ENCODE data around the gene PANK1. TPM values are rescaled to one million over a fixed set of nuclear protein-coding genes. Genes with fewer than 3 reads are reported as not detected.

PANK1 gene
- polyA plus RNA-seq, 4 donors, result 13.1 to 27.7 (median 21.4) TPM

DNA sequence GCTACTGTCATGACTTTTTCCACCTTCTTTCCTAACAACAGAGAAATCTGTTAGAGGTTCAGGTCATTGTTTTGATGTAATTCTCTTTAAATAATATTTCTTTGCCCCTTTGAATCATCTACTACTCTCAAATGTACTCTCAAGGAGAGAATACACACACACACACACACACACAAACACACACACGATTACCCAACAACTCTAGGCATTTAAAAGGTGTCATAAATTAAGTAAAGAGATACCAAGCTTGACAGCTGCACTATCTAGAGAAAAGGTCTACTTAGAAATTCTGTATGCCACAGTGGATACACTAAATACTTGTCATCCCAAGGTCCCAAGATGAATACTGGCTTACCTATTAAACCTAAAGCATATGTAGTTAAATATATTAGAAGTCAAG is 4.8 kb downstream of the PANK1 start:
- Histone ChIP-seq H3K36me3 (ENCODE audit: control insufficient read depth in 3 of 3, insufficient read depth in 2 of 3, low read depth in 1 of 3, low read length in 3 of 3) (peaks cover 0 to 17% (median 0%) of the 10 kb centered on the region in 3 donors), H3K27ac (ENCODE audit: low read depth in 1 of 3, low read length in 2 of 3) (no peak overlapping the region), H3K4me1 (ENCODE audit: control insufficient read depth in 3 of 3, insufficient read depth in 2 of 3, low read depth in 1 of 3, low read length in 2 of 3) (peaks cover 0 to 24% (median 0%) of the 10 kb centered on the region in 3 donors), H3K4me3 (ENCODE audit: low read depth in 1 of 3, low read length in 3 of 3) (no peak overlapping the region), H3K27me3 (ENCODE audit: control insufficient read depth in 3 of 3, insufficient read depth in 3 of 3, low read length in 3 of 3) (no peaks in the 10 kb centered on the region), H3K9me3 (ENCODE audit: control insufficient read depth in 2 of 2, insufficient read depth in 1 of 2, low read depth in 1 of 2, low read length in 1 of 2) (no peaks in the 10 kb centered on the region)
- peak in 1 of 2 donors; percentile 71 for DNase-seq
- no peak for FAIRE-seq
- 17 to 60% (median 30%) methylated on average over 1 of the region's 1 CpG for WGBS, 3 donors

DNA sequence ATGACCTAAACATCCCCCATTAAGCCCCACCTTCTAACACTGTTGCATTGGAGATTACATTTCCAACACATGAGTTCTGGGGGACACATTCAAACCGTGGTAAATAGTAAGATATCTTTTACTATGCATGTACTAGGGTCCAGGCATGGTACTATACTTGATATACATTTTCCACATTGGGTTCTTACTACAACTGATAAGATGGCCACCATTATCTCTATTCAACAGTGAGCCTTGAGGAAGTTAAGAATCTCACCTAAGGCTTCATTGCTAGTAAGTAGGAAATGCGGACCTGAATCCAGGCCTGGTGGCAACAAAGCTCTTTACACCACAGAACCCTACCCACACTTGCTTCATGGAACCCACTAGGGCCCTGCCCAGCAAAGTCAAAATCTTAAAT is 5.7 kb downstream of the PANK1 start:
- peaks cover 0 to 17% (median 0%) of the 10 kb centered on the region in 3 donors for H3K36me3 ChIP-seq (ENCODE audit: control insufficient read depth in 3 of 3, insufficient read depth in 2 of 3, low read depth in 1 of 3, low read length in 3 of 3)
- no peaks in the 10 kb centered on the region for H3K27me3 ChIP-seq (ENCODE audit: control insufficient read depth in 3 of 3, insufficient read depth in 3 of 3, low read length in 3 of 3)
- H3K9me3 ChIP-seq (ENCODE audit: control insufficient read depth in 2 of 2, insufficient read depth in 1 of 2, low read depth in 1 of 2, low read length in 1 of 2), result no peaks in the 10 kb centered on the region
- peaks cover 0 to 24% (median under 1%) of the 10 kb centered on the region in 3 donors for H3K4me1 ChIP-seq (ENCODE audit: control insufficient read depth in 3 of 3, insufficient read depth in 2 of 3, low read depth in 1 of 3, low read length in 2 of 3)
- H3K4me3 ChIP-seq (ENCODE audit: low read depth in 1 of 3, low read length in 3 of 3), result no peak overlapping the region
- WGBS, 3 donors, result 92 to 97% (median 97%) methylated on average over 2 of the region's 2 CpGs
- no peak overlapping the region for H3K27ac ChIP-seq (ENCODE audit: low read depth in 1 of 3, low read length in 2 of 3)
- DNase-seq (no peak), FAIRE-seq (no peak)

DNA sequence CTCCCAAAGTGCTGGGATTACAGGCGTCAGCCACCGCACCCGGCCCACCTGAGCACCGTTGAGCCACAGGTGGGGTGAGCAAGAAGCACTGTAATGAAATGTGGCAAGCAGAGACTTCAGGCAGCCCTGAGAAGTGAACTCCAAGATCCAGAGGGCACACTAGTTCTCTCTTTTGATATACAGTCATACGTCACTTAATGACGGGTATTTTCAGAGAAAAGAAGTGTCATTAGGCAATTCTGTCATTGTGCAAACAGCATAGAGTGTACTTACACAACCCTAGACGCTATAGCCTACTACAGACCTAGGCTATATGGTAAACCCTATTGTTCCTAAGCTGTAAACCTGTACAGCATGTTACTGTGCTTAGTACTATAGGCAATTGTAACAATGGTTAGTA is 7.9 kb downstream of the PANK1 start:
- FAIRE-seq, result no peak

DNA sequence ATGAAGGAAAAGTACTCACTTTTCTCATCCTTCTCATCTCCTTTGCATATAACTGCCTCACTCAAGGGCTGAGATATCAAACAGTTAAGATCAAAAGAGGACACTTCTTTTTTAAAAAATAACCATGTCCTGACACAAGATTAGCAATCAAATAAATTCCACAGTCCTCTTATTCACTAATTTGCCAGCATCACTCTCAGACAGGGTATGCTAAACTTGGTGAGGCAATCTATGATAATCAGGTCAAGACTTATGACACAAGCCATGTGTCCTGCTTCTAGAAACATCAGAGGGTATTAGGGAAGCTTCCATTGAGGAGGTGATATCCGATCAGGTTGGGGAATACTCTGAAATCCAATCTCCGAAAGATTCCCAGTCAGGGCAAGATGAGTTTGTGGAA is 10.4 kb downstream of the PANK1 start:
- Histone ChIP-seq H3K4me1 (ENCODE audit: control insufficient read depth in 3 of 3, insufficient read depth in 2 of 3, low read depth in 1 of 3, low read length in 2 of 3) (peaks cover 0 to 23% (median 7%) of the 10 kb centered on the region in 3 donors), H3K4me3 (ENCODE audit: low read depth in 1 of 3, low read length in 3 of 3) (no peak overlapping the region), H3K27me3 (ENCODE audit: control insufficient read depth in 3 of 3, insufficient read depth in 3 of 3, low read length in 3 of 3) (no peaks in the 10 kb centered on the region), H3K9me3 (ENCODE audit: control insufficient read depth in 2 of 2, insufficient read depth in 1 of 2, low read depth in 1 of 2, low read length in 1 of 2) (no peaks in the 10 kb centered on the region), H3K36me3 (ENCODE audit: control insufficient read depth in 3 of 3, insufficient read depth in 2 of 3, low read depth in 1 of 3, low read length in 3 of 3) (peaks cover 0 to 20% (median 2%) of the 10 kb centered on the region in 3 donors), H3K27ac (ENCODE audit: low read depth in 1 of 3, low read length in 2 of 3) (no peak overlapping the region)
- 97 to 100% (median 98%) methylated on average over 2 of the region's 2 CpGs for WGBS, 3 donors
- FAIRE-seq (no peak), DNase-seq (no peak)

More for the DNA sequence above, 7.9 kb downstream of the PANK1 start:
- no peak overlapping the region for H3K27ac ChIP-seq (ENCODE audit: low read depth in 1 of 3, low read length in 2 of 3)
- no peaks in the 10 kb centered on the region for H3K27me3 ChIP-seq (ENCODE audit: control insufficient read depth in 3 of 3, insufficient read depth in 3 of 3, low read length in 3 of 3)
- WGBS, 3 donors, result 94 to 98% (median 97%) methylated on average over 7 of the region's 7 CpGs
- no peak overlapping the region for H3K4me3 ChIP-seq (ENCODE audit: low read depth in 1 of 3, low read length in 3 of 3)
- no peaks in the 10 kb centered on the region for H3K9me3 ChIP-seq (ENCODE audit: control insufficient read depth in 2 of 2, insufficient read depth in 1 of 2, low read depth in 1 of 2, low read length in 1 of 2)
- DNase-seq, result peak in 1 of 2 donors; percentile 23
- peaks cover 0 to 35% (median 7%) of the 10 kb centered on the region in 3 donors for H3K4me1 ChIP-seq (ENCODE audit: control insufficient read depth in 3 of 3, insufficient read depth in 2 of 3, low read depth in 1 of 3, low read length in 2 of 3)
- H3K36me3 ChIP-seq (ENCODE audit: control insufficient read depth in 3 of 3, insufficient read depth in 2 of 3, low read depth in 1 of 3, low read length in 3 of 3), result peaks cover 0 to 20% (median 2%) of the 10 kb centered on the region in 3 donors

DNA sequence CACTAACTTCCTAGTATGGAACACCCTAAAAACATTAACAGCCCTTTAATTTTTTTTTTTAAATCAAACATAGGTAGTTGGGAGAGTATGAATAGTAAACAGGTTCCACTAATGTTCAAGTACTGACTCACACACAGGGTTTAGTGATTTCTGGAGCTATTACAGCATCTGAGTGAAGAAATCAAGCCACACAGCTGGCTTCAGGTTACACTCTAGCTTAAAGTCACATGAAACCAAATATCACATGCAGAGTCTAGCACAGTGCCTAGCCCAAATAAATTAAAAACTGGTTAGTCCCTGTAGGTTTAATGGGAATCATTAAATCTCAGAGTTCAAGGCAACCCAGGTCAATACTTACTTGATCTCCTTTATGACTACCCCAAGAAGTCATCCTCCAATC is 11.6 kb downstream of the PANK1 start:
- FAIRE-seq (no peak), DNase-seq (peak in 1 of 2 donors; percentile 24)
- Histone ChIP-seq H3K4me1 (ENCODE audit: control insufficient read depth in 3 of 3, insufficient read depth in 2 of 3, low read depth in 1 of 3, low read length in 2 of 3) (peaks cover 0 to 23% (median 7%) of the 10 kb centered on the region in 3 donors), H3K9me3 (ENCODE audit: control insufficient read depth in 2 of 2, insufficient read depth in 1 of 2, low read depth in 1 of 2, low read length in 1 of 2) (no peaks in the 10 kb centered on the region), H3K4me3 (ENCODE audit: low read depth in 1 of 3, low read length in 3 of 3) (no peak overlapping the region), H3K36me3 (ENCODE audit: control insufficient read depth in 3 of 3, insufficient read depth in 2 of 3, low read depth in 1 of 3, low read length in 3 of 3) (peaks cover 0 to 18% (median 2%) of the 10 kb centered on the region in 3 donors), H3K27ac (ENCODE audit: low read depth in 1 of 3, low read length in 2 of 3) (peak overlapping the region in 2 of 3 donors; percentile 4 to 77), H3K27me3 (ENCODE audit: control insufficient read depth in 3 of 3, insufficient read depth in 3 of 3, low read length in 3 of 3) (no peaks in the 10 kb centered on the region)

DNA sequence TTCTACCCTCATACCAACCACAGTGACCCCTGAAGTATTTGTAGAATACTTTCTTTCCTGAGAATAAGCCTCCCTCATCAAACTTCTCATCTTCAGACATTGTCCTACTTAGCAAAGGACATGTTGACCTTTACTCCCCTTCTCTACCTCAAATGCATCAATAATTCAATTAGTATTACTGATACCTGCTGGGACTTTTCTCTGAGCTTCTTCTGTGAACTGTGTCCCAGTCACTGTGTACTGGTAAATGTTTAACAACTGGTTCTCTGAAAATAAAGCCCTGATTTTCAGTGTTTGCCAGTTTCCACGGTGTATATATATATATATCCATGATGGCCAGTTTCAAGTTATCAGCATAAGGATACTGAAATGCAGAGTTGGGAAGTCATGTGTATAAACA is 12.2 kb downstream of the PANK1 start:
- peak; percentile 33 to 55 for DNase-seq
- no peak overlapping the region for H3K4me3 ChIP-seq (ENCODE audit: low read depth in 1 of 3, low read length in 3 of 3)
- no peaks in the 10 kb centered on the region for H3K27me3 ChIP-seq (ENCODE audit: control insufficient read depth in 3 of 3, insufficient read depth in 3 of 3, low read length in 3 of 3)
- no peak for FAIRE-seq
- peak overlapping the region in 1 of 3 donors; percentile 77 for H3K27ac ChIP-seq (ENCODE audit: low read depth in 1 of 3, low read length in 2 of 3)
- H3K36me3 ChIP-seq (ENCODE audit: control insufficient read depth in 3 of 3, insufficient read depth in 2 of 3, low read depth in 1 of 3, low read length in 3 of 3), result peaks cover 0 to 15% (median 2%) of the 10 kb centered on the region in 3 donors
- peaks cover 0 to 23% (median 7%) of the 10 kb centered on the region in 3 donors for H3K4me1 ChIP-seq (ENCODE audit: control insufficient read depth in 3 of 3, insufficient read depth in 2 of 3, low read depth in 1 of 3, low read length in 2 of 3)
- WGBS, 3 donors, result 16 to 64% (median 34%) methylated on average over 1 of the region's 1 CpG
- no peaks in the 10 kb centered on the region for H3K9me3 ChIP-seq (ENCODE audit: control insufficient read depth in 2 of 2, insufficient read depth in 1 of 2, low read depth in 1 of 2, low read length in 1 of 2)

DNA sequence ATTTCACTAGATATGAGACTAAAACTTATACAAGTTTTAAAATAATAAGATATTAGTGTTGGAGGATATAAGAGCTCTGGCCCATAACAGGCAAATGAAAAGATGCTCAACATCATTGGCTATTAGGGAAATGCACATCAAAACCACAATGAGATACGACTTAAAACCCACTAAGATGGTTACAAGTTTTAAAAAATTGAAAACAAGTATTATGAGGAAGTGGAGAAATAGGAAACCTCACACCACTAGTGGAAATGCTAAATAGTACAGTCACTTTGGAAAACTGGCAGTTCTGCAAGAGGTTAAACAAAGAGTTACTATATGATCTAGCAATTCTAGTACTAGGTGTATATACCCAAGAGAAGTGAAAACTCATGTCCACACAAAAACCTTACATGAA is 17.2 kb downstream of the PANK1 start:
- Histone ChIP-seq H3K9me3 (ENCODE audit: control insufficient read depth in 2 of 2, insufficient read depth in 1 of 2, low read depth in 1 of 2, low read length in 1 of 2) (no peaks in the 10 kb centered on the region), H3K4me1 (ENCODE audit: control insufficient read depth in 3 of 3, insufficient read depth in 2 of 3, low read depth in 1 of 3, low read length in 2 of 3) (peaks cover 0 to 8% (median 0%) of the 10 kb centered on the region in 3 donors), H3K27ac (ENCODE audit: low read depth in 1 of 3, low read length in 2 of 3) (no peak overlapping the region), H3K27me3 (ENCODE audit: control insufficient read depth in 3 of 3, insufficient read depth in 3 of 3, low read length in 3 of 3) (no peaks in the 10 kb centered on the region), H3K36me3 (ENCODE audit: control insufficient read depth in 3 of 3, insufficient read depth in 2 of 3, low read depth in 1 of 3, low read length in 3 of 3) (peaks cover 0 to 9% (median 0%) of the 10 kb centered on the region in 3 donors), H3K4me3 (ENCODE audit: low read depth in 1 of 3, low read length in 3 of 3) (no peak overlapping the region)
- DNase-seq (no peak), FAIRE-seq (no peak)
- 55 to 81% (median 70%) methylated on average over 1 of the region's 1 CpG for WGBS, 3 donors

DNA sequence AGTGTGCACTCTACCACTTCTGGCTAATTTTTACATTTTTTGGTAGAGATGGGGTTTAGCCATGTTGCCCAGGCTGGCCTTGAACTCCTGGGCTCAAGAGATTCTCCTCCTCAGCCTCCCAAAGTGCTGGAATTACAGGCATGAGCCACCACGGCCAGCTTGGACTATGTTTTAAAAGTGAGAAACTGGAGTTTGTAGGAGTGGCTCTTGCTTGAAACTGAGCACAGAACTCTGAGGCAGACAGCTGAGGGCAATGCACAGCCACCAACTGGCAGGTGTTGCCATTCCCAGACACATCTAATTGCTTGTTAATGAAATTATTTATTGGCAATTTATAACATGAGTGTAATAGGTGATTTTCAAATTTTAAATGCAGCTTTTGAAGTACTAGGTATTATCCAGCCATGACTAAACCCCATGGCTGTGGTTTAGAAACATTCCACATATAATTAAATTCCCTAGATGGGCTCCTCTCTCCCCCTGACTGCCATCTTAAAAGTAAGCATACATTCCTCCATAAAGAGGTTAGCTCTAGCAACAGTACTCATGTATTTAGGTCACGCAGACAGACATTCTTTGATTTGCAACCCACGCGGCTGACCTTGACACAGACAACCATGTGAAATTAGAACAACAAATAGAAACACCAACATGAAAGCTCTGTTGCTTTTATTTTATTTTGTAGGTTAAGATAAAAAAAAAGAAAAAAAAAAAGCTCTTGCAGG is 19.8 kb downstream of the PANK1 start:
- no peaks in the 10 kb centered on the region for H3K27me3 ChIP-seq (ENCODE audit: control insufficient read depth in 3 of 3, insufficient read depth in 3 of 3, low read length in 3 of 3)
- H3K36me3 ChIP-seq (ENCODE audit: control insufficient read depth in 3 of 3, insufficient read depth in 2 of 3, low read depth in 1 of 3, low read length in 3 of 3), result peaks cover 0 to 9% (median 0%) of the 10 kb centered on the region in 3 donors
- H3K27ac ChIP-seq (ENCODE audit: low read depth in 1 of 3, low read length in 2 of 3), result no peak overlapping the region
- H3K4me1 ChIP-seq (ENCODE audit: control insufficient read depth in 3 of 3, insufficient read depth in 2 of 3, low read depth in 1 of 3, low read length in 2 of 3), result no peaks in the 10 kb centered on the region
- H3K9me3 ChIP-seq (ENCODE audit: control insufficient read depth in 2 of 2, insufficient read depth in 1 of 2, low read depth in 1 of 2, low read length in 1 of 2), result peaks cover 1 to 15% of the 10 kb centered on the region in 2 donors
- H3K4me3 ChIP-seq (ENCODE audit: low read depth in 1 of 3, low read length in 3 of 3), result no peak overlapping the region
- WGBS, 3 donors, result 88 to 90% (median 88%) methylated on average over 4 of the region's 4 CpGs
- FAIRE-seq (no peak), DNase-seq (no peak)

Data from small intestine (tissue), 7 donors.